ENCODE data around the gene TNFRSF8. TPM values are rescaled to one million over a fixed set of nuclear protein-coding genes. Genes with fewer than 3 reads are reported as not detected.

TNFRSF8 gene
- total and polyA plus RNA-seq, 2 of the 13 experiments (the other 11 are each of a cell fraction or from before 2014, with no cell fraction given): not detected

DNA sequence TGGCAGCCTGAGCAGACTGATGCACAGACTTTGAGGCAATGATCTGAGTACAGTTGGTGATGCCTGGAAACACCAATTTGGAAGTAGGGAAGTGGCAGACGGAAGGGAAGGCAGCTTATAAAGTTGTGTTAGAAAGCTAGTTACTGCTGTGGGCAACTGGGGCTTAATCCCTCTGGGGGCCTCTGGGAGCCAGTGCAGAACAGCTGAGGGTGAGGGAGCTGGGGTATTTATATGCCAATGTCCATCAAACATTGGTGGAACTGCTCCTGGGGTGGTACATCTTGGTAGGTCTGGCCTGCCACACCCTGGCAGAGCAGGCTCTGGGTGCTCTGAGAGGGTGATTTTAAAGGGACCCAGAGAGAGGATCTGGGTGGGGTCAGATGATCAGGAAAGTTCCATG, 28.1 kb downstream of the TNFRSF8 start:
- ChIA-PET POLR2A (no interaction called here), CTCF (ENCODE audit: low intra/inter-chr PET ratio, low total read pairs) (no interaction called here)
- FAIRE-seq: no peak
- Histone ChIP-seq H3K4me2 (ENCODE audit: low read depth, low read length) (no peak overlapping the region), H3K4me1 (ENCODE audit: insufficient read depth, low read length) (no peaks in the 10 kb centered on the region), H3K4me3 (replicated peaks in 1 of 3; ENCODE audit: insufficient read depth in 1 of 3, low read depth in 2 of 3, low read length in 3 of 3) (no peak overlapping the region), H3K9ac (ENCODE audit: insufficient read depth, low read depth, low read length) (no peak overlapping the region), H3K27me3 (ENCODE audit: control insufficient read depth in 1 of 2, insufficient read depth in 2 of 2, low read length in 2 of 2) (no peaks in the 10 kb centered on the region; a peak in 2 of 5 replicates), H3K27ac (ENCODE audit: extremely low read length, insufficient read depth, low read length) (no peak overlapping the region), H2AFZ (ENCODE audit: low read length) (no peak overlapping the region), H3K36me3 (replicated peaks in 1 of 2; ENCODE audit: control insufficient read depth in 1 of 2, insufficient read depth in 2 of 2, low read length in 2 of 2) (no peaks in the 10 kb centered on the region), H4K20me1 (ENCODE audit: insufficient read depth, low read length) (no peaks in the 10 kb centered on the region), H3K9me3 (ENCODE audit: low read length) (no peaks in the 10 kb centered on the region), H3K79me2 (ENCODE audit: insufficient read depth, low read length) (no peaks in the 10 kb centered on the region)
- no TSS peak for BruUV-seq (replicated peaks)
- no peak for DNase-seq (ENCODE audit: low spot score)
- in situ Hi-C loops (cut with HindIII; ENCODE audit: extremely low pct_ligation_motif_present, low pct_unique_long_range_greater_than_20kb) (no loop called here), intact Hi-C loops (cut with micrococcal nuclease; ENCODE audit: unreplicated experiment) (no loop called here)
- no peak for ATAC-seq
- WGBS (ENCODE audit: low lambda C conversion rate): 43% methylated on average over 1 of the region's 1 CpG
- TF ChIP-seq, protein P1, sequence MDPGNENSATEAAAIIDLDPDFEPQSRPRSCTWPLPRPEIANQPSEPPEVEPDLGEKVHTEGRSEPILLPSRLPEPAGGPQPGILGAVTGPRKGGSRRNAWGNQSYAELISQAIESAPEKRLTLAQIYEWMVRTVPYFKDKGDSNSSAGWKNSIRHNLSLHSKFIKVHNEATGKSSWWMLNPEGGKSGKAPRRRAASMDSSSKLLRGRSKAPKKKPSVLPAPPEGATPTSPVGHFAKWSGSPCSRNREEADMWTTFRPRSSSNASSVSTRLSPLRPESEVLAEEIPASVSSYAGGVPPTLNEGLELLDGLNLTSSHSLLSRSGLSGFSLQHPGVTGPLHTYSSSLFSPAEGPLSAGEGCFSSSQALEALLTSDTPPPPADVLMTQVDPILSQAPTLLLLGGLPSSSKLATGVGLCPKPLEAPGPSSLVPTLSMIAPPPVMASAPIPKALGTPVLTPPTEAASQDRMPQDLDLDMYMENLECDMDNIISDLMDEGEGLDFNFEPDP (CRISPR knock-in tag; conservative IDR thresholded peaks at IDR 0.05): no peak
- TF ChIP-seq, protein P2, sequence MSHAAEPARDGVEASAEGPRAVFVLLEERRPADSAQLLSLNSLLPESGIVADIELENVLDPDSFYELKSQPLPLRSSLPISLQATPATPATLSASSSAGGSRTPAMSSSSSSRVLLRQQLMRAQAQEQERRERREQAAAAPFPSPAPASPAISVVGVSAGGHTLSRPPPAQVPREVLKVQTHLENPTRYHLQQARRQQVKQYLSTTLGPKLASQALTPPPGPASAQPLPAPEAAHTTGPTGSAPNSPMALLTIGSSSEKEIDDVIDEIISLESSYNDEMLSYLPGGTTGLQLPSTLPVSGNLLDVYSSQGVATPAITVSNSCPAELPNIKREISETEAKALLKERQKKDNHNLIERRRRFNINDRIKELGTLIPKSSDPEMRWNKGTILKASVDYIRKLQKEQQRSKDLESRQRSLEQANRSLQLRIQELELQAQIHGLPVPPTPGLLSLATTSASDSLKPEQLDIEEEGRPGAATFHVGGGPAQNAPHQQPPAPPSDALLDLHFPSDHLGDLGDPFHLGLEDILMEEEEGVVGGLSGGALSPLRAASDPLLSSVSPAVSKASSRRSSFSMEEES (CRISPR knock-in tag; IDR thresholded peaks at IDR 0.05): no peak
- TF ChIP-seq ZFYVE20 (CRISPR knock-in tag; IDR thresholded peaks at IDR 0.05; ENCODE audit: borderline replicate concordance, low read depth) (no peak), ATF1 (CRISPR knock-in tag; IDR thresholded peaks at IDR 0.05) (no peak), TMF1 (CRISPR knock-in tag; IDR thresholded peaks at IDR 0.05; ENCODE audit: low read depth) (no peak), MED13 (CRISPR knock-in tag; IDR thresholded peaks at IDR 0.05) (no peak)
- TF ChIP-seq, protein P3, sequence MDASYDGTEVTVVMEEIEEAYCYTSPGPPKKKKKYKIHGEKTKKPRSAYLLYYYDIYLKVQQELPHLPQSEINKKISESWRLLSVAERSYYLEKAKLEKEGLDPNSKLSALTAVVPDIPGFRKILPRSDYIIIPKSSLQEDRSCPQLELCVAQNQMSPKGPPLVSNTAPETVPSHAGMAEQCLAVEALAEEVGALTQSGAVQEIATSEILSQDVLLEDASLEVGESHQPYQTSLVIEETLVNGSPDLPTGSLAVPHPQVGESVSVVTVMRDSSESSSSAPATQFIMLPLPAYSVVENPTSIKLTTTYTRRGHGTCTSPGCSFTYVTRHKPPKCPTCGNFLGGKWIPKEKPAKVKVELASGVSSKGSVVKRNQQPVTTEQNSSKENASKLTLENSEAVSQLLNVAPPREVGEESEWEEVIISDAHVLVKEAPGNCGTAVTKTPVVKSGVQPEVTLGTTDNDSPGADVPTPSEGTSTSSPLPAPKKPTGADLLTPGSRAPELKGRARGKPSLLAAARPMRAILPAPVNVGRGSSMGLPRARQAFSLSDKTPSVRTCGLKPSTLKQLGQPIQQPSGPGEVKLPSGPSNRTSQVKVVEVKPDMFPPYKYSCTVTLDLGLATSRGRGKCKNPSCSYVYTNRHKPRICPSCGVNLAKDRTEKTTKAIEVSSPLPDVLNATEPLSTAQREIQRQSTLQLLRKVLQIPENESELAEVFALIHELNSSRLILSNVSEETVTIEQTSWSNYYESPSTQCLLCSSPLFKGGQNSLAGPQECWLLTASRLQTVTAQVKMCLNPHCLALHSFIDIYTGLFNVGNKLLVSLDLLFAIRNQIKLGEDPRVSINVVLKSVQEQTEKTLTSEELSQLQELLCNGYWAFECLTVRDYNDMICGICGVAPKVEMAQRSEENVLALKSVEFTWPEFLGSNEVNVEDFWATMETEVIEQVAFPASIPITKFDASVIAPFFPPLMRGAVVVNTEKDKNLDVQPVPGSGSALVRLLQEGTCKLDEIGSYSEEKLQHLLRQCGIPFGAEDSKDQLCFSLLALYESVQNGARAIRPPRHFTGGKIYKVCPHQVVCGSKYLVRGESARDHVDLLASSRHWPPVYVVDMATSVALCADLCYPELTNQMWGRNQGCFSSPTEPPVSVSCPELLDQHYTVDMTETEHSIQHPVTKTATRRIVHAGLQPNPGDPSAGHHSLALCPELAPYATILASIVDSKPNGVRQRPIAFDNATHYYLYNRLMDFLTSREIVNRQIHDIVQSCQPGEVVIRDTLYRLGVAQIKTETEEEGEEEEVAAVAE (CRISPR knock-in tag; IDR thresholded peaks at IDR 0.05; ENCODE audit: borderline replicate concordance): no peak
- TF ChIP-seq, protein P4, sequence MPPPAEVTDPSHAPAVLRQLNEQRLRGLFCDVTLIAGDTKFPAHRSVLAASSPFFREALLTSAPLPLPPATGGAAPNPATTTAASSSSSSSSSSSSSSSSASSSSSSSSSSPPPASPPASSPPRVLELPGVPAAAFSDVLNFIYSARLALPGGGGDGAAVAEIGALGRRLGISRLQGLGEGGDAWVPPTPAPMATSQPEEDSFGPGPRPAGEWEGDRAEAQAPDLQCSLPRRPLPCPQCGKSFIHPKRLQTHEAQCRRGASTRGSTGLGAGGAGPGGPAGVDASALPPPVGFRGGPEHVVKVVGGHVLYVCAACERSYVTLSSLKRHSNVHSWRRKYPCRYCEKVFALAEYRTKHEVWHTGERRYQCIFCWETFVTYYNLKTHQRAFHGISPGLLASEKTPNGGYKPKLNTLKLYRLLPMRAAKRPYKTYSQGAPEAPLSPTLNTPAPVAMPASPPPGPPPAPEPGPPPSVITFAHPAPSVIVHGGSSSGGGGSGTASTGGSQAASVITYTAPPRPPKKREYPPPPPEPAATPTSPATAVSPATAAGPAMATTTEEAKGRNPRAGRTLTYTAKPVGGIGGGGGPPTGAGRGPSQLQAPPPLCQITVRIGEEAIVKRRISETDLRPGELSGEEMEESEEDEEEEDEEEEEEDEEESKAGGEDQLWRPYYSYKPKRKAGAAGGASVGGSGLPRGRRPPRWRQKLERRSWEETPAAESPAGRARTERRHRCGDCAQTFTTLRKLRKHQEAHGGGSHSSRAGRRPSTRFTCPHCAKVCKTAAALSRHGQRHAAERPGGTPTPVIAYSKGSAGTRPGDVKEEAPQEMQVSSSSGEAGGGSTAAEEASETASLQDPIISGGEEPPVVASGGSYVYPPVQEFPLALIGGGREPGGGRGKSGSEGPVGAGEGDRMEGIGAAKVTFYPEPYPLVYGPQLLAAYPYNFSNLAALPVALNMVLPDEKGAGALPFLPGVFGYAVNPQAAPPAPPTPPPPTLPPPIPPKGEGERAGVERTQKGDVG (CRISPR knock-in tag; IDR thresholded peaks at IDR 0.05; ENCODE audit: borderline replicate concordance): no peak
- TF ChIP-seq, protein P5, sequence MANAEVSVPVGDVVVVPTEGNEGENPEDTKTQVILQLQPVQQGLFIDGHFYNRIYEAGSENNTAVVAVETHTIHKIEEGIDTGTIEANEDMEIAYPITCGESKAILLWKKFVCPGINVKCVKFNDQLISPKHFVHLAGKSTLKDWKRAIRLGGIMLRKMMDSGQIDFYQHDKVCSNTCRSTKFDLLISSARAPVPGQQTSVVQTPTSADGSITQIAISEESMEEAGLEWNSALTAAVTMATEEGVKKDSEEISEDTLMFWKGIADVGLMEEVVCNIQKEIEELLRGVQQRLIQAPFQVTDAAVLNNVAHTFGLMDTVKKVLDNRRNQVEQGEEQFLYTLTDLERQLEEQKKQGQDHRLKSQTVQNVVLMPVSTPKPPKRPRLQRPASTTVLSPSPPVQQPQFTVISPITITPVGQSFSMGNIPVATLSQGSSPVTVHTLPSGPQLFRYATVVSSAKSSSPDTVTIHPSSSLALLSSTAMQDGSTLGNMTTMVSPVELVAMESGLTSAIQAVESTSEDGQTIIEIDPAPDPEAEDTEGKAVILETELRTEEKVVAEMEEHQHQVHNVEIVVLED (CRISPR knock-in tag; IDR thresholded peaks at IDR 0.05; ENCODE audit: borderline replicate concordance): no peak
- TF ChIP-seq, protein P6, sequence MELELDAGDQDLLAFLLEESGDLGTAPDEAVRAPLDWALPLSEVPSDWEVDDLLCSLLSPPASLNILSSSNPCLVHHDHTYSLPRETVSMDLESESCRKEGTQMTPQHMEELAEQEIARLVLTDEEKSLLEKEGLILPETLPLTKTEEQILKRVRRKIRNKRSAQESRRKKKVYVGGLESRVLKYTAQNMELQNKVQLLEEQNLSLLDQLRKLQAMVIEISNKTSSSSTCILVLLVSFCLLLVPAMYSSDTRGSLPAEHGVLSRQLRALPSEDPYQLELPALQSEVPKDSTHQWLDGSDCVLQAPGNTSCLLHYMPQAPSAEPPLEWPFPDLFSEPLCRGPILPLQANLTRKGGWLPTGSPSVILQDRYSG (CRISPR knock-in tag; IDR thresholded peaks at IDR 0.05): no peak
